HPDE6-E6E7 (cell line): ENCODE data around the gene KIF16B.
"Not testable (repeated sequence)": the region's sequence is repeated elsewhere in the genome, so short reads cannot be mapped to it uniquely, and the experiment has no call there.

ENCODE experiments used
- DNase-seq: peaks from one replicate; pipeline ENCODE4 v3.0.0; 2011; ENCODE audit warnings: missing footprints; ENCODE audit errors: extremely low spot score

The KIF16B gene

DNA sequence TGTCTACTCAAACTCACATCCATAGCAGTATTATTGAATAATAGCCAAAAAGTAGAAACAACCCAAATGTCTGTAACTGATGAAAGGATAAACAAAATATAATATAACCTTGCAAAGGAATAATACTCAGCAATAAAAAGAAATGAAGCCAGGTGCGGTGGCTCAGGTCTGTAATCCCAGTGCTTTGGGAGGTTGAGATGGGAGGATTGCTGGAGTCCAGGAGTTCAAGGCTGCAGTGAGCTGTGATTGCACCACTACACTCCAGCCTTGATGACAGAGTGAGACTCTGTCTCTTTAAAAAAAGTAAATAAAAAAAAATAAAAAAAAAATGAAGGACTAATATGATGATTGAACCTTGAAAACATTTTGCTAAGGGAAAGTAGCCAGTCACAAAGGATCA is 22.1 kb upstream of the KIF16B start:
- DNase-seq, result no peak

DNA sequence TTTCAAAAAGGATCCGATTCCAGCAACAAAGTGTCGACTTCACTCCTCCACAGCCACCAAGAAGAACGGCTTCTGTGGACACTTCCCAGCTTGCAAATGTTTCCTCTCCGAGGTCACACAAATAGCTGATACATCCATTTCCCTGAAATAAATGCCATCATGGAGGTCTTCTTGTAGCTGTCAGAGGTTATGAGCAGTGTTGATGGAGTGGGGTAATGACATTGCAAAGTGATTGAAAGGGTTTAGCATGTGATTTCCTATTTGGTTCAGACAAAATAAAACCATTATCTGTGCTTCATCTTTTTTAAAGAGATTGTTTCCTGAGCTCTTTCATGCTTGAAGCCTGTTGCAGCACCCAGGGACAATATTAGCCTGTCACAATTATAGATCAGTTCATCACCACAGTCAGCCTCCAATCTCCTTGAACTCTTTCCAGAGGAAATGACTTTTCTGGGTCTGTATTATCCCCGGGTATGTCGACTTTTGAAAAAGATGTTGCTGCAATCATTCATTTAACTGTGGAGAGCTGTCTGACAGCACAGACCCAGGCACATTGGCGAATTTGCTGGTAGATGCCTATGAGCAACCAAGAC is 16.9 kb upstream of the KIF16B start:
- DNase-seq, result no peak

DNA sequence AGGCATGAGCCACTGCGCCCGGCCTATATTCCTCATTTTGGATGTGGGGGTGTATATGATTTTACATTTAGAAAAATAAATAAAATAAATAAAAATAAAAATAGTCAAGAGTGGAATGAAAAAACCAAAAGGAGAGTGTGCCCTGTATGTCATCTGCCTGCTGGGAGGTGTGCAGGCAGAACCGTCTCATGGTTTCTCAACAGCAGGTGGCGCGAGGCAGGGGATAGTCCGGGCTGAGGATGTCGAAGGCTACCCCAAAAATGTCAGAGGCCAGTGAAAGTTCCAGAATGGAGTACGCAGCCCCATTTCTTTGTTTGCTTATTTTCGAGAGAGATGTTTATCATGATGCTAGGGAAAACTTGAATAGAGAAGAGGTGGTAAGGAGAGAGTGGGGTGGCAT is 16.4 kb upstream of the KIF16B start:
- no peak for DNase-seq

DNA sequence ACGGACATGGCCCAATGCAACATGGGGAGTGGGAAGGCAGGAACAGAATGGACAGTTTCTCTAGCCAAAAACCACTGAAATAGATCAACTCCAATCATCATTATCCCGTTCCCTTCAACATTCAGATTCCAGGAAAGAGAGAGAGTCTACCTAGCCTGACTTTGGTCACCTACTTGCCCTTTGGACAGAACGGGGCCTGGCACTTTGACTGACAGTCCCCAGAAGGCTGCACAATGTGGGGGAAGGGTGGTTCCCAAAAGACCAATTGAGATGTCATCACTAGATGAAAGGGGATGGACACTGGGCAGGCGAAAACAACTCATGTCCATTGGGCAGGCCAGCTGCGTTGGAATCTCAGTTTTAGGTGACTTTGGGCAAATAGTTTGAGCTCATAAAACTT is 15.0 kb upstream of the KIF16B start:
- DNase-seq, result no peak

DNA sequence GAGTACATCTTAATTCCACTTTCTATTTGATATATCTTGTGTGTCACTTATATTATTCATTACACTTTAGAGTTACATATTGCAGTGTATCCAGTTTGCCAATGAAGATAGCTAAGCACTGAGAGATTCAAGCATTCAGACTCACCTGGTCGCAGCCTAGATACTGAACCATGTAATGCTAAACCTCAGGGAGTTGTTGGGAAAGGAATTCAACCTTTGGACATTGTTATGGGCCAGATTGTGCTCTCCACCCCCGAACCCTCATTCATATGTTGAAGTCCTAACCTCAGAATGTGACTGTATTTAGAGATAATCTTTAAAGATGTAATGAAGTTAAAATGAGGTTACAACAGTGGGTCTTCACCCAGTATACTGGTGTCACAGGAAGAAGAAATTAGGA is 13.8 kb upstream of the KIF16B start:
- DNase-seq, result no peak

DNA sequence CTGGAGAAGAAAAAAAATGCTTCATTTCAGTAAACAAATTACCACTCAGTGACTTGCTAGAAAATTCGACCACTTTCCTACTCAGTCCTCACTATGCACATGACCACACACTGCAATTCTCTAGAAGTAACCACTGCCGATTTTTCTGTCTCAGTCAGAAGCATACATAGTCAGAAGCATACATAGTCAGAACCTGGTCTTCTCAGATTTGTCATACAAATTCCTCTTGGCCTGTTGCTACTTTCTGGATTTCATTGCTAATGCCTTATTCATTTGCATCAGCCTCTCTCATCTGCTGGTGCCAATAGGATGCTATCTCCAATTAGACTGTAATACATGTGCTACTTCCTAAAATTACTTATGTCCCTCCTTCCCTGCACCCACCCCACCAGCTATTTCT is 10.2 kb upstream of the KIF16B start:
- no peak for DNase-seq

DNA sequence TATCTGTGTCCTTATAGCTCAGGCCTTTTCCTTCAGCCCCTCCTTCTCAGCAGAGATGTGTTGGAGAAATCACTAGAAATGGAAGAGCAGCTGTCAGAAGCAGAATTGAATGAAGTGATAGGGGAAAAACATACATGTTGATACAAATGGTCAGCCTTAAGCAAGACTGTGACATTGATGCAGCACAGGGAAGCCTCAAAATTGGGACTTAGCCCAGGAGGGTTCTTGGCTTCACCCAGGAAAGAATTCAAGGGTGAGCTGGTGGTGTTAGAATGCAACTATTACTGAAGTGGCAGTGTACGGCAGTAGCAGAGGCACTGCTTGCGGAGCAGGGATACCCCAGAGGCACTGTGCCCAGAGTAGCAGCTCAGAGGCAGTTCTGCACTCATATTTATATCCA is 8.0 kb upstream of the KIF16B start:
- DNase-seq, result no peak

DNA sequence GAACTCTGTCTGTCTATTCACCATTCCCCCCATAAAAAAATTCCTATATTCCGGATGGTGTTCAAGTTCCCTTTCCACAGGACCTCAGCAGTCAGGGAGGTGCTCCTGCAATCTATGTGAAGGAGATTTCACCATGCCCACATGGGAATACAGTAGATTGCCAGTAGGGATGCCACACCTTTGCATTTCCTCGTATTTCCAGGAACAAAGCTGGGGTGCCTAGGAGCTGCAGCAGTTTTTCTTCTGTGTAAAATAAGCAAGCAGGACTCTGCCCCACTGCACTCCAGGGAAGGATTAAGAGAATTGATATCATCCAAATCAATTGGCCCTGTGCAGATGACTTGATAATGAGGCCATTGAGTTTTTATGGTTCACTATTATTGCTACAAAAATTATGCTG is 7.4 kb upstream of the KIF16B start:
- DNase-seq, result no peak

DNA sequence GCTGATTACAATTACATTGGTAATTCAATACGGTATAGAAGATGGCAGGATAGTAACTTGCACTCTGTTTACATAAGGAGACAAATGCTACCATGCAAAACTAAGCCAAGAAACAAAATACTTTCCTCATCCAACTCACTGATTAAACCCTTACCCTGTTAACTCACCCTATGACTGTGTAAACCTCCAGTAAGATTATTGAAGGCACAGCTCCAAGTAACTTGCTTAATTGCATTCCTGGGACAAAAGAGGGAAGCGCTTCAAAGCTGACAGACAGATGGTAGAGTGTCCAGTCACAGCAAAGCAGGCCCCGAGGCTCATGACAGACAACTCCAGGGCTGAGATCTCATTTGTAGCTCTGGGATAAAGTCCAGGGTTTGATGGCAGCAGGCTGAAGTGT is 6.9 kb upstream of the KIF16B start:
- DNase-seq, result peak; percentile 70

DNA sequence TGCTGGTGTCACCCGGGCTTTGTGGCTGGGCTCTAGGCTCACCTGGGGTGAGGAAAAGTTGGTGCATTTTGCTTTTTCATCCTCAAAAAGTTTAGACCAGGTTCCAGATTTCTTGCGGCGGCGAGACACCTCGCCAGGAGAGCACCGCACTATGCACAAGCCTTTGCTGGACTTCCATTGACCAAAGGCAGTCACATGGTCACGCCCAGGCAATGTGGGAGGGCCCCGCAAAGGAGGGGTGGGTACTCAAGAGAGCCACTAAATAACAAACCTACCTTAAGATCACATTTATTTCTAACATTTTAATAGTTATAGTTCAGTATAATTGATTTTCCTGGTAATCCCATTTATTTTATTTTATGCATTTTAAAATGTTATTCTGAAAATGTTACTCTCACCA is 3.0 kb upstream of the KIF16B start:
- DNase-seq, result no peak

DNA sequence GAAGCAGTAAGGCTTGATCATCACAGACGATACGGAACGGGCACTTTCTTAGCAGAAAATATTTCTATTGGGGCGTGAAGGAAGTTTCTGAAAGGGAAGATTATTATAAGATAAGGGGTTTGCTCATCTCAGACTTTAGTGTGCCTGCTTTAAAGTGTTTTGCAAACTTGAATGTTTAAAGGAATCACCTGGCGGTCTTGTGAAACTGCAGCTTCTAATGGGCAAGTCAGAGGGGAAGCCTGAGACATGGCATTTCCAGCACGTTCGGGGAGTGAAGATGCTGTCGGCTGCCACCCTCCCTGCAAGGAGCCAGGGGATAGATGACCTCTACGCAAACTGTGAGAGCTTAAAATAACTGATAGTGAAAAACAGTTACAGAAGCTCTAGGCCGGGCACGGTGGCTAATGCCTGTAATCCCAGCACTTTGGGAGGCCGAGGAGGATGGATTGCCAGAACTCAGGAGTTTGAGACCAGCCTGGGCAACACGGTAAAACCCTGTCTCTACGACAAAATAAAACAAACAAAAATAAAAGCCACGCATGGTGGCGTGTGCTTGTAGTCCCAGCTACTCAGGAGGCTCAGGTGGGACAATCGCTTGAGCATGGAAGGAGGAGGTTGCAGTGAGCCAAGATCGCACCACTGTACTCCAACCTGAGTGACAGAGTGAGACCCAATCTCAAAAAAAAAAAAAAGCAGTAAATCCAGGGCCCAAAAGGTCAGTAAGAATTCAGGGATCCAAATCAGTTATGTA is 2.3 kb upstream of the KIF16B start:
- DNase-seq, result no peak

DNA sequence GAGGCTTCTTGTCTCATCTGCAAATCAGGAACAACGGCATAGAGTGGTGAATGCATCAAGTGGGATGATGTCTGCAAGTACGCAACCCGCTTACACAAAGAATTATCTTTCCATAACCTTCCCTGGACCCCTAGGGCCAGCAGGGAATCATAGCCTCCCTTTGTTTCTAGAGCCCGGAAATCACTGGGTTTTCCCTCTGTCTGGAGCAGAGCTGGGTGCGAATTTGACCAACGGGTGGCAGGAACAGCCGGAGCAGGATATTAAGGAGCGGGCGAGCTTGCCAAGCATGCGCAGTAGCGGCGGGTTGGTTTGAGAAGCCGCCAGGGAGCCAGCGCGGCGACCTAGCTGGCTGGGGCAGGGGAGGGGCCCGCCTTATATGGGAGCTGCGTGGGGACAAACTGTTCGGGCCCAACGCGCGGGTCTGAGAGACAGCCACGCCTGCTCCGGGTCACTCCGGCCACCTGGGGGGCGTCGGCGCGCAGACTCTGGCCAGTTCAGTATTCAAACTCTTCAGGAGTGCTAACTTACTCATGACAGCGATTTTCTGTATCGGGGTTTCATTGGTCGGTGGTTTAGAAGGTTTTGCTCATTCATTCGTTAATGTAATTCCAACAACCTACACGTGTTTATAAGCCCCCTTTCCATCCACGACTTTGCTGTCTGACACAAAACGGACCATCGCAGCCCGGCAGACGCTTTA is 1.6 kb upstream of the KIF16B start:
- peak; percentile 95 for DNase-seq

DNA sequence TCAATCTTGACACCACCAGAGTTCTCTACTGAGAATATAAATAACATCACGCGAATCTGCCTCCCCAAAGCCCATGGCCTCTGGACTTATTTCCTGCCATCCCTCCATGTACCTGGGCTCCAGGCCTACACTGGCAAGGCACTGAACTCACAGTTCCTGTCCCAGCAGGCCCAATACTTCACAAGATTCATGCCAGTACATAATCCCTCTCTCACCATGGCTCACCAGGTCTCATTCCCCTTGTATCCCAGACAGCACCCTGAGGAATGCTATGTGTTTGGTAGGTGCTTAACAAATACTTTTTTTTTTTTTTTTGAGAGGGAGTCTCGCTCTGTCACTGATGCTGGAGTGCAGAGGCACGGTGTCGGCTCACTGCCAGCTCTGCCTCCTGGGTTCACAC is 1.9 kb downstream of the KIF16B start:
- no peak for DNase-seq

DNA sequence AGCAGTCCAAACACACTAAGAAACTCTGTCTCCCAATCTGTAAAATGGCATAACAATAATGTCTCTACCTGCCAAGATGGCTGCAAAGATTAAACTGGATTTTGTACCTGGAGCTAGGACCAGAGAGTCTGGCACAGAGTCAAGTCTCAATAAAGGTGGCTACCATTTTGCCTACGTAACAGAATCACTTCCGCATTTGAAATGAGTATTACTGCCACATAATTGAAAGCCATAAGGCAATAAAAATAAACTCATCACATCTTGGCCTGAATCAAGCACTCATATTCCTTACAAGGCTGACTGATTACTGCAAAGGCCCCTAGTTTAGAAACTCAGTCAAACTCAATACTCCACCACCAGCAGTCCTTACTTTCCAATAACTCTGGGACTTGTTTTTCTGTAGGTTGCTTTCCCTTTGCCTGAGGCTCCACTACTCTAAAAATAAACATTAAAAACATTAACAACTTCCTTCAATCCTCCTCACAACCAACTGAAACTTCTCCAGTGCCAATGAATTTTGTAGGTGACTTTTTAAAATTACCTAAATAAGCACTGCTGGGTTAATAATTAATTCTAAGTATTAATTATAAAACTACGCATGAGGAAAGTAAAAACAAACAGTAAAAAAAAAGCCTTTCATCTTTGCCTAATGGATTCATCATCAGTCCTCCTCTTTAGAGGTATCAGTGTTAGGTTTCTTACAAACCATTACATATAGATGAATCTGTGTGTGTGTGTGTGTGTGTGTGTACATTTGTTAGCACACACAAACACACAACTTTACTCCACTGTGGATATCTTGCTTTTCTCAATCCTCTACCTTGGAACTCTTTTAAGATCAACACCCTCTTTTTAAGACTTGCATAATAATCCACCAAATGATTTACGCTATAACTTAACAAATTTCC is 3.7 kb downstream of the KIF16B start:
- no peak for DNase-seq

DNA sequence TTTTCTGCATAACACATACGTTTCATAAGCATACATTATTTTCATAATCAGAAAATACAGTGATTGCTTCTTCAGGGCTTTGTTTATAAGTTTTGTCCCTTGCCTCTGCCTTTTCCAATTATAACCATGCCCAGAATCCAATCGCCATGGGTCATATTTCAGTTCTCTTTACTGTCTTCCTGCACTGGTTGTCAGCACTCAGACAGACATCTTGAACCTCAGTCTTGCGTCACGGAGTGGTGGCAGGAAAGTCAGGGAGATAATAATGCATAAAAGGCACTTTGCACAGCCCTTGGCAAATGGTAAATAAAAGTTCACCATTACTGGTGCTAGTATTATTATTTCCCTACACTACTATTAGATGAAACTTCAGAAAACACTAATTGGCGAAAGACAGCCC is 7.2 kb downstream of the KIF16B start:
- DNase-seq, result no peak

DNA sequence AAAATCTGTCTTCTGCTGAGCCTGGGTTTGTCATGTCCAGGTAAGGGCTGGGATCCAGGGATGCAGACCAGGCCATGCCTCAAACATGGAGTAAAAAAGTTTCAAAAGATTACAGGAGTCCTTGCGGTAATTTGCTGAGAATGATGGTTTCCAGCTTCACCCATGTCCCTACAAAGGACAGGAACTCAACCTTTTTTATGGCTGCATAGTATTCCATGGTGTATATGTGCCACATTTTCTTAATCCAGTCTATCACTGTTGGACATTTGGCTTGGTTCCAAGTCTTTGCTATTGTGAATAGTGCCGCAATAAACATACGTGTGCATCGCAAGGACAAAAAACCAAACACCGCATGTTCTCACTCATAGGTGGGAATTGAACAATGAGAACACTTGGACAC is 9.2 kb downstream of the KIF16B start:
- not testable (repeated sequence) for DNase-seq

DNA sequence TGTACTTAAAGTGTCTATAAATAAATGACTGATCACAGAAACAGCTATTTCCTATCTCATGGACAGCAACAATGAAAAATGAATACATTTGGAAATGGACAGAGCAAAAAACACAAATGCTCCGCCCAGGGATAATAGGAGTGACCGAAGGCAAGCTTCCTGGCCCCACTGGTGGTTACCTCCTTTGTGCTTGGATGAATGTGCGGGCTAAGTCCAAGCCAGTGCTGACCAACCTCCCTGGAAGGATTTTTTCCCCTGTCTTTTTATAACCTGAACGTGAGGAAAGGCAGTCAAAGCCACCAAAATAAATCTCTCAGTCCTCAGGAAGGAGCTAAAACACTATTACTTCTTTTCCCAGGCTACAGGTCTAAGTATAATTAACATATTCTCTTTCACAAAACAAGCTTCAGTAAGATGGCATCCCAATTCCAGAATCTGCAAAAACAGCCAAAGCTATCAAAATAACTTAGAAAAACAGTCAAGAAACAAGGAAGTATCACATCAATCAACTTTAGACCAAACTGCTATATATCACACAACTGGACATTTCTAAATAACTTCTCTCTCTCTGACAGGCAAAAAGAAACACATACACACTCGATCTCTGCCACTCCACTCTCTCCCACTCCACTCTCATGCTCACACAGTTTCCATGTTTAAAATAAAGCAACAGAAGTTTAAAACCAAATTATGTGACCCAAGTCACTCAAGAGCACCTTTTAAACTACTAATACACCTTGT is 10.0 kb downstream of the KIF16B start:
- DNase-seq, result no peak

DNA sequence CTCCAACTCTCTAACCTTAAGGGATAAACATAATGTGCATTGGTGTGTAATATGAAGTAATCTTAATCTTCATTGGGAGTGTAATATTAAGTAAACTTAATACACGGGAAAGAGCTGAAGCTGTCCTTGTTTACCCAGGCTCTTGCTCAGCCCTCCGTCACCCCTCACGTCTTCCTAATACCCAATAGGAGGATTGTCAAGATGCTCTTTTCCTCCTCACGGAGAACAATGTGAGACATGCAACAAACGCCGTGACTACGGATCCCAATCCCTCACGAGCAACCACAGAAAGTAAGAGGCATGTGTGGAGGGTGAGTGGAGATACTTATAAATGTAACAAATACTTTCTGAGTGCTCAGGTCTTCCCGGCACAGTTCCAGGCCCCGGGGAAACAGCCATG is 11.0 kb downstream of the KIF16B start:
- DNase-seq, result no peak

DNA sequence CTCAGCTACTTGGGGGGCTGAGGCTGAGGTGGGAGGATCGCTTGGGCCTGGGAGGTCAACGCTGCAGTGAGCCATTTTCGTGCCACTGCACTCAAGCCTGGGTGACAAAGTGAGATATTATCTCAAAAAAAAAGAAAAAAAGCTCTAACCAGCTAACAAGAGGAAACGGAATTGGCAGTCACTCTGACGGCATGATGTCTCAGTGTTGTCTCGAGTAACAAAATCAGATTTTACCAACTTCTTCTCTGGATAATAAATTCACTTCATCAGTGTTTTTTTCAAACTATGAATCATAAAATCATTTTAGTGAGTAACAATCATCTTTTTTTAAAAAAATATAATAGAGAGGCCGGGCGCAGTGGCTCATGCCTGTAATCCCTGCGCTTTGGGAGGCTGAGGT is 12.6 kb downstream of the KIF16B start:
- DNase-seq, result no peak

DNA sequence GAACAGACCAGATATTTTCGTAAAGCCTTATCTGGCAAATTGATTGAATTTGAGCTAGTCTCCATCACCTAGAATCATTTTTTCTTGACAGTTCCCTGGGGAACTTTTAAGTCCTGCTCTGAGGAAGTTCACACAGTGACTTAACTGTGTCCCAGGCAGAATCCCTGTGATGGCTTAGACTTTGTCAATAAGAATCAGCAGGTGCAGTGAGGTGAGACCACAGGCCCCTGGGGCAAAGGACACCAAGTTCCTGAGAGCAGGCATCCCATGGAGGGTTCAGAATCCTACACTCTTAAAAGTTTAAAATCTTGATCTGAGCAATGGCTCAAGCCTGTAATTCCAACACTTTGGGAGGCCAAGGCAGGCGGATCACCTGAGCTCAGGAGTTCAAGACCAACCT is 13.0 kb downstream of the KIF16B start:
- no peak for DNase-seq

DNA sequence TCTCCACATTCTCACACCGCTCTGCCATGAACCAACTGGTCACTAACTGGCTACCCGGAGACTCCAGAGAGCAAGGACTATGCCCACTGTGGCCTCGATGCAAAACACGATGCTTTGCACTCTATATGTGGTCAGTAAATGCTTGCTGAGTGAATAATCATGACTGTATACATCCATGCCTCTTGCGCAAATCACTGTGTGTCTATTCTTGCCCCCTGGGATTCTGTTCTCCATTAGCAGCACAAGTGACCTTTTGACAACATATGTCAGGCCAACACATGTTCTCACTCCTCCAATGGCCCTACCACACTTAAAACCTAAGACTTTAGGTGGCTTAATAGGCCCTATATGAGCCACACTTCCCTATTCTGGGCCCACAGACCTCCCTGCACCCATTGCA is 16.9 kb downstream of the KIF16B start:
- DNase-seq, result peak; percentile 77

DNA sequence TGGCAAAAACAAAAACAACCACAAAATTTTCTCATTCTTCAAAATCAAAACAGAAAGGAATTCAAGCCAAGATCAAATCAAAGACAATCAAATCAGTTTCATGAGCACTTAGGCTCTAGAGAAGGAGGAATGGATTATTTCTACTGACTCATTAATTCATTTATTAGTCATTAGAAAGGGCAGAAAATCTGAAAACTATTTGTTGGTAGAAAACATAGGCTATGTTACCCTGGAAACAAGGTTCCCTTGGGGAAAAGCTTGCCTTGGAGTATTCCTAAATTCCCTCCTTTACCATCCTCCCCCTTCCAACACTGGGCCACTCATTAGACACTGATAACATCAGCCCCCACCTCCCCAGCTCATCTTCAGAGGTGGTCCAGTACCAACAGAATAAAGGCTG is 17.5 kb downstream of the KIF16B start:
- no peak for DNase-seq
